DND-41 (cell line): Measurements from ENCODE around the gene SNX22.

Experiments used
- ATAC-seq: fragments of 200-7000 bp; cut with Tn5 transposase; 3 replicates; pipeline ENCODE4 v1.9.1; 2021; ENCODE audit warnings: low read depth; ENCODE audit not compliant: insufficient read depth
- DNase-seq: peaks from one replicate; pipeline ENCODE4 v3.0.0-alpha.2; 2020
- H2AFZ ChIP-seq: 2 replicates; pipeline ENCODE4 v1.6.0; 2012; ENCODE audit warnings: low read depth, low read length
- H3K27ac ChIP-seq: 2 replicates; pipeline ENCODE4 v1.5.1; 2012; ENCODE audit warnings: low read length, inconsistent platforms
- H3K27me3 ChIP-seq: fragments of 200-600 bp; sonication (generic); 2 replicates; pipeline ENCODE4 v1.6.0; 2012; ENCODE audit warnings: low read length, mild to moderate bottlenecking, inconsistent platforms; ENCODE audit not compliant: insufficient read depth, poor library complexity
- H3K36me3 ChIP-seq: 2 replicates; pipeline ENCODE4 v1.5.1; 2012; ENCODE audit warnings: low read length, inconsistent platforms; ENCODE audit not compliant: insufficient read depth
- H3K4me1 ChIP-seq: 2 replicates; pipeline ENCODE4 v1.5.1; 2012; ENCODE audit warnings: mild to moderate bottlenecking, low read length; ENCODE audit not compliant: insufficient read depth
- H3K4me2 ChIP-seq: 2 replicates; pipeline ENCODE4 v1.6.0; 2012; ENCODE audit warnings: mild to moderate bottlenecking, moderate library complexity, low read length, inconsistent platforms; ENCODE audit not compliant: insufficient read depth
- H3K4me3 ChIP-seq, 2 experiments: fragments of 200-600 bp in 1 of 2; shearing (Covaris generic) in 1 of 2; 2 replicates each; pipeline ENCODE4 v1.5.1; 2012 to 2016; ENCODE audit warnings: inconsistent platforms in 2 of 2, low read length in 2 of 2, mild to moderate bottlenecking in 2 of 2, low read depth in 1 of 2, moderate library complexity in 1 of 2
- H3K79me2 ChIP-seq: 2 replicates; pipeline ENCODE4 v1.6.0; 2012; ENCODE audit warnings: low read length, inconsistent platforms; ENCODE audit not compliant: insufficient read depth
- H3K9ac ChIP-seq: 2 replicates; pipeline ENCODE4 v1.6.0; 2012; ENCODE audit warnings: low read depth, mild to moderate bottlenecking, inconsistent platforms, low read length, moderate library complexity
- H3K9me3 ChIP-seq: 2 replicates; pipeline ENCODE4 v1.5.1; 2012; ENCODE audit warnings: low read length, moderate library complexity, mild to moderate bottlenecking, inconsistent platforms; ENCODE audit not compliant: insufficient read depth, severe bottlenecking
- H4K20me1 ChIP-seq: 2 replicates; pipeline ENCODE4 v1.6.0; 2012; ENCODE audit warnings: low read length; ENCODE audit not compliant: insufficient read depth
- CTCF ChIP-seq: IDR thresholded peaks from 2 replicates; pipeline ENCODE4 v1.5.1; 2012; ENCODE audit warnings: borderline replicate concordance, low read length, moderate library complexity, mild to moderate bottlenecking; ENCODE audit not compliant: poor library complexity, severe bottlenecking; ENCODE audit errors: extremely low read depth
- EZH2 ChIP-seq: IDR thresholded peaks from 3 replicates; pipeline ENCODE4 v1.6.1; 2012; ENCODE audit warnings: borderline replicate concordance, low read depth, mild to moderate bottlenecking, moderate library complexity, low read length, inconsistent platforms; ENCODE audit not compliant: severe bottlenecking

SNX22 gene

GRCh38 chr15:64146041-64146440 is 5.5 kb upstream of the SNX22 start:
- H3K4me2 ChIP-seq = no peak overlapping the region
- no peaks in the 10 kb centered on the region; the same call in 1 of the 2 replicates for H4K20me1 ChIP-seq
- no peaks in the 10 kb centered on the region for H3K9me3 ChIP-seq
- no peaks in the 10 kb centered on the region for H3K27me3 ChIP-seq
- no peaks in the 10 kb centered on the region for H3K79me2 ChIP-seq
- DNase-seq (no peak), ATAC-seq (no peak)
- H3K4me3 ChIP-seq = no peak overlapping the region
- no peak overlapping the region for H3K27ac ChIP-seq
- H2AFZ ChIP-seq = no peak overlapping the region
- TF ChIP-seq EZH2 (no peak), CTCF (no peak)
- no peaks in the 10 kb centered on the region for H3K4me1 ChIP-seq
- peaks cover 23% of the 10 kb centered on the region for H3K36me3 ChIP-seq
- H3K9ac ChIP-seq = no peak overlapping the region

- no peaks in the 10 kb centered on the region for H3K9me3 ChIP-seq
- H3K9ac ChIP-seq = no peak overlapping the region
- H3K4me2 ChIP-seq = no peak overlapping the region
- peaks cover 19% of the 10 kb centered on the region for H3K36me3 ChIP-seq
- H3K4me3 ChIP-seq = no peak overlapping the region
- H3K27me3 ChIP-seq = no peaks in the 10 kb centered on the region
- no peaks in the 10 kb centered on the region for H3K79me2 ChIP-seq
- no peak for DNase-seq
- H3K27ac ChIP-seq = no peak overlapping the region
- ATAC-seq = no peak
- no peaks in the 10 kb centered on the region; the same call in 1 of the 2 replicates for H4K20me1 ChIP-seq
- no peak for TF ChIP-seq CTCF
- TF ChIP-seq EZH2 = no peak
- no peaks in the 10 kb centered on the region for H3K4me1 ChIP-seq
- no peak overlapping the region for H2AFZ ChIP-seq
Measured at GRCh38 chr15:64146520-64146884, 5.0 kb upstream of the SNX22 start.

- Histone ChIP-seq H4K20me1 (no peaks in the 10 kb centered on the region; the same call in 1 of the 2 replicates), H3K9me3 (no peaks in the 10 kb centered on the region), H3K36me3 (peaks cover 14% of the 10 kb centered on the region), H3K4me3 (no peak overlapping the region), H3K27me3 (no peaks in the 10 kb centered on the region), H3K27ac (no peak overlapping the region), H3K4me1 (no peaks in the 10 kb centered on the region), H3K79me2 (no peaks in the 10 kb centered on the region), H3K9ac (no peak overlapping the region), H3K4me2 (no peak overlapping the region), H2AFZ (no peak overlapping the region)
- ATAC-seq (no peak), DNase-seq (no peak)
- TF ChIP-seq EZH2 (no peak), CTCF (no peak)
Measured at GRCh38 chr15:64146885-64147681, 4.4 kb upstream of the SNX22 start.
